ENCODE results near the gene IMP3.

IMP3 gene

GRCh38 chr15:75655931-75656330 is 15.9 kb upstream of the IMP3 start:
- no peak for DNase-seq (ENCODE audit: low read depth)
- no peak overlapping the region for H3K4me3 ChIP-seq (replicated peaks; ENCODE audit: low read depth, low read length)
- no peak for TF ChIP-seq CTCF (IDR thresholded peaks at IDR 0.05; ENCODE audit: low read length, missing control alignments)

GRCh38 chr15:75654201-75654907 is 14.3 kb upstream of the IMP3 start:
- no peak overlapping the region for H3K4me3 ChIP-seq (replicated peaks; ENCODE audit: low read depth, low read length)
- TF ChIP-seq CTCF (IDR thresholded peaks at IDR 0.05; ENCODE audit: low read length, missing control alignments) = no peak
- no peak for DNase-seq (ENCODE audit: low read depth)

- no peak for TF ChIP-seq CTCF (IDR thresholded peaks at IDR 0.05; ENCODE audit: low read length, missing control alignments)
- no peak overlapping the region for H3K4me3 ChIP-seq (replicated peaks; ENCODE audit: low read depth, low read length)
- no peak for DNase-seq (ENCODE audit: low read depth)
Measured at GRCh38 chr15:75653347-75653913, 13.4 kb upstream of the IMP3 start.

GRCh38 chr15:75651810-75652543 is 12.0 kb upstream of the IMP3 start:
- no peak for TF ChIP-seq CTCF (IDR thresholded peaks at IDR 0.05; ENCODE audit: low read length, missing control alignments)
- peak overlapping the region; percentile 93 for H3K4me3 ChIP-seq (replicated peaks; ENCODE audit: low read depth, low read length)
- DNase-seq (ENCODE audit: low read depth) = no peak

- H3K4me3 ChIP-seq (replicated peaks; ENCODE audit: low read depth, low read length) = peak overlapping the region; percentile 93
- no peak for TF ChIP-seq CTCF (IDR thresholded peaks at IDR 0.05; ENCODE audit: low read length, missing control alignments)
- peak; percentile 35 for DNase-seq (ENCODE audit: low read depth)
Measured at GRCh38 chr15:75650908-75651809, 11.1 kb upstream of the IMP3 start.

GRCh38 chr15:75649848-75650247 is 9.8 kb upstream of the IMP3 start:
- TF ChIP-seq CTCF (IDR thresholded peaks at IDR 0.05; ENCODE audit: low read length, missing control alignments) = no peak
- H3K4me3 ChIP-seq (replicated peaks; ENCODE audit: low read depth, low read length) = peak overlapping the region; percentile 93
- DNase-seq (ENCODE audit: low read depth) = no peak

Data from fibroblast of pulmonary artery (primary cell).